Measurements from ENCODE around the gene TM9SF2.

- no peak for TF ChIP-seq CTCF (IDR thresholded peaks at IDR 0.05)
- TF ChIP-seq POLR2A (IDR thresholded peaks at IDR 0.05): no peak
These were observed 86.8 kb downstream of the TM9SF2 start for GRCh38 chr13:99587893-99588606.

All from thyroid gland (tissue), 4 donors.